Measurements from ENCODE around the gene QKI. TPM values are rescaled to one million over a fixed set of nuclear protein-coding genes. Genes with fewer than 3 reads are reported as not detected.

The QKI gene
- total RNA-seq, 4 donors from 2014 or later = 126 to 199 (median 142) TPM

DNA sequence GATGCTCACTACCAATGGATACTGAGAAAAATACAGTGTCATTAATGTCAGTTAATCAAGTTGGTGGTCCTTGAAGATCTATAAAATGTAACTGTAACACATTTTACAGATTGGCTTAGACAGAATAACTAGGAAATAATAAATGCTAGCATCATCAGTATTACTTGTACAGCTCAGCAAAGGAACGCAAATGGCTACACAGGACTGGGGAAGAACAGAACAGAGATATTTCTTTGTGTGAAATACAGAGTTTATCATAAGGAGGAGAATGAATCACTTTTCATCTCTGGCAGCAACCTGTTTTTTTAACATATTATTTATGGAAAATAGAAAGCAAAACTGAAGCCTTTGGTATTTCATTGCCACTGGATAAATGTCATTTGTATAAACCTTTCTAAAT lies 8.2 kb upstream of the QKI start:
- intact Hi-C loops (cut with DNase I; ENCODE audit: low total_unique reads) = no loop called here
- WGBS, 2 donors = 55 to 59% methylated on average over 1 of the region's 1 CpG
- no peak for DNase-seq (ENCODE audit: low spot score in 2 of 2)
- TF ChIP-seq POLR2A (IDR thresholded peaks at IDR 0.05) = no peak
- TF ChIP-seq, protein P1, sequence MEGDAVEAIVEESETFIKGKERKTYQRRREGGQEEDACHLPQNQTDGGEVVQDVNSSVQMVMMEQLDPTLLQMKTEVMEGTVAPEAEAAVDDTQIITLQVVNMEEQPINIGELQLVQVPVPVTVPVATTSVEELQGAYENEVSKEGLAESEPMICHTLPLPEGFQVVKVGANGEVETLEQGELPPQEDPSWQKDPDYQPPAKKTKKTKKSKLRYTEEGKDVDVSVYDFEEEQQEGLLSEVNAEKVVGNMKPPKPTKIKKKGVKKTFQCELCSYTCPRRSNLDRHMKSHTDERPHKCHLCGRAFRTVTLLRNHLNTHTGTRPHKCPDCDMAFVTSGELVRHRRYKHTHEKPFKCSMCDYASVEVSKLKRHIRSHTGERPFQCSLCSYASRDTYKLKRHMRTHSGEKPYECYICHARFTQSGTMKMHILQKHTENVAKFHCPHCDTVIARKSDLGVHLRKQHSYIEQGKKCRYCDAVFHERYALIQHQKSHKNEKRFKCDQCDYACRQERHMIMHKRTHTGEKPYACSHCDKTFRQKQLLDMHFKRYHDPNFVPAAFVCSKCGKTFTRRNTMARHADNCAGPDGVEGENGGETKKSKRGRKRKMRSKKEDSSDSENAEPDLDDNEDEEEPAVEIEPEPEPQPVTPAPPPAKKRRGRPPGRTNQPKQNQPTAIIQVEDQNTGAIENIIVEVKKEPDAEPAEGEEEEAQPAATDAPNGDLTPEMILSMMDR (IDR thresholded peaks at IDR 0.05) = no peak
- no peak overlapping the region for H3K4me3 ChIP-seq (ENCODE audit: low read depth, poor library complexity, severe bottlenecking)

DNA sequence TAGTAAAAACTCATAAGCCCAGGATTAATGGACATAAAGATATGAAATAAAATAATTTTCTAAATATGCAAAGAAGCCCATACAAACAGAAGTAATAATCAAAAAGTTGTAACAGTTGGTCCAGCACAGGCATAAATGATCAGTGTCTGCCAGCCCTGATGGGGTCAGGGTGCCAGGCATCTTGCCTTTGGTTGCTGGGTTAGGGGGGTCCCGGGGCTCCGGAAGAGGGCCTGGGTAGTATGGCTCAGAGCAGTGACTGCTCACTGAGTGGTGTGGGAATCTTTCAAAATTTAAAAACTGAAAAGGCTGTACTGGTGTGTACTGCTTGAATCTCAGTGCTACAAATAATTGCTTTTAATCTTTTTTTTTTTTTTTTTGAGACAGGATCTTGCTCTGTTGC lies 7.7 kb upstream of the QKI start:
- no peak overlapping the region for H3K4me3 ChIP-seq (ENCODE audit: low read depth, poor library complexity, severe bottlenecking)
- intact Hi-C loops (cut with DNase I; ENCODE audit: low total_unique reads) = no loop called here
- 91 to 97% methylated on average over 2 of the region's 2 CpGs for WGBS, 2 donors
- peak in 1 of 2 donors; percentile 64 for DNase-seq (ENCODE audit: low spot score in 2 of 2)
- no peak for TF ChIP-seq POLR2A (IDR thresholded peaks at IDR 0.05)
- TF ChIP-seq, protein P1 (IDR thresholded peaks at IDR 0.05) = no peak

DNA sequence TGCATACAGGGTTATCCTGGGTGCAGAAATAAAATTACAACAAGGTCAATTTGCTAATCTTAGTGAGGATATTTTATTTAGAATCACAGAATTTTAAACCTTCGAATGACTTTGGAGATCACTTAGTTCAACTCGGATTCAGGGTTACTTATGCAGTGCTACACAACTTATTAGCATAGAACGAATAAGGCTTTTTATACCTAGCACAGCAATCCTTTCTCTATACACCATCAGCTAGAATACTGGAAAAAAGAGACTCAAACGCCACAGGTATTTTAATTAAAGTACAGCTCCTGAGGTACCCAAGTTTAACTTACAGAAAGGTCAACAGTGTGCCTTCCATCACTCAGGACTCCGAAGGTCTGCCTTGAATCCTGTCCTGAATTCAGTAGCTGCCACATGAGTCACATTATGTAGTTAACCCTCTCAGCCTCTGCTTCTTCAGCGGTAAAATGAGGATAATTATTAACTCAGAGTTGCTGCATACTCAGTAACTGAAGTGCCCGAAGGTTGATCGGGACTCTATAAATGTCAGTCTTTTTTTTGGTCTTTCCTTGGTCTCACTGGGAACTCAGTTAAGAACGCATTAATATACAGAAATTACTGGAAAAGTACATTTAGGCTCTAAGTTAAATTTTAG lies 6.0 kb upstream of the QKI start:
- 96% methylated on average over 9 of the region's 9 CpGs for WGBS, 2 donors
- TF ChIP-seq POLR2A (IDR thresholded peaks at IDR 0.05) = no peak
- TF ChIP-seq, protein P1 (IDR thresholded peaks at IDR 0.05) = no peak
- no peak overlapping the region for H3K4me3 ChIP-seq (ENCODE audit: low read depth, poor library complexity, severe bottlenecking)
- intact Hi-C loops (cut with DNase I; ENCODE audit: low total_unique reads) = no loop called here
- DNase-seq (ENCODE audit: low spot score in 2 of 2) = no peak

DNA sequence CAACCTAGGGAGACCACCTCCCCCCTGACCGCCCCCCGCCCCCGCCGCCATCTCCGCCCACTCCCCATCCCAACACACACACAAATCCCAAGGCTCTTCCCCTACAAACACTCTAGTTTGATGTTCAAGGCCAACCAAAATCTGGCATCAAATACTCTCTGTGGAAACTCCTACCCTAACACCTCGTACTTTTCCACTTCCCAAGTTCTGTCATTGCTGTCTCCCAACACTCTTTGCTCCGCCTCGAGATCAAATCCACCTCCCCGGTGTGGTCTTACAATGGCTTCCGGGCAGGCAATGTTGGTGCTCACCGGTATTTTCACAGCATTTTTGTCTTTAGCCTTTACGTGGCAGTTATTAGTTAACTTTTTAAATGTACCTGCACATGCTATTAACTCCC lies 4.8 kb upstream of the QKI start:
- no peak overlapping the region for H3K4me3 ChIP-seq (ENCODE audit: low read depth, poor library complexity, severe bottlenecking)
- intact Hi-C loops (cut with DNase I; ENCODE audit: low total_unique reads) = no loop called here
- 85 to 88% methylated on average over 12 of the region's 12 CpGs for WGBS, 2 donors
- no peak for DNase-seq (ENCODE audit: low spot score in 2 of 2)
- TF ChIP-seq, protein P1 (IDR thresholded peaks at IDR 0.05) = no peak
- no peak for TF ChIP-seq POLR2A (IDR thresholded peaks at IDR 0.05)

DNA sequence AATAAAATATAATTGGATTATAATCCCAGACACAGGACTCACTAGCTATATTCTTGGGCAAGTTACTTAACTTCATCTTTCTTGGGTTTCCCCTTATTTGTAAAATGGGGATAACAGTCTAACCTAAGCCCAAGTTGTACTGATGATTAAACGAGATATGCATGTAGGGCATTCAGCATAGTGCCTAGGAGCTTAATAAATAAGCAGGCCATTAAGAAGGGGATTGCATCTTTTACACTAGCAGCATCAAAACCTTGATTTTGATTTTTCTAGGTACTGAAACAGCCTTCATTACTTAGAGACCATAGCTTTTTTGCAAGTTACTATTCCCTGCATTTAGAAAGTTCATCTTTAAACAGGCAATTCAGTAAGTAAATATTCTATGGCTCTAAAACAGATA lies 2.2 kb upstream of the QKI start:
- TF ChIP-seq, protein P1 (IDR thresholded peaks at IDR 0.05) = no peak
- TF ChIP-seq POLR2A (IDR thresholded peaks at IDR 0.05) = no peak
- no peak for DNase-seq (ENCODE audit: low spot score in 2 of 2)
- WGBS, 2 donors = 23 to 31% methylated on average over 1 of the region's 1 CpG
- intact Hi-C loops (cut with DNase I; ENCODE audit: low total_unique reads) = no loop called here
- H3K4me3 ChIP-seq (ENCODE audit: low read depth, poor library complexity, severe bottlenecking) = no peak overlapping the region

DNA sequence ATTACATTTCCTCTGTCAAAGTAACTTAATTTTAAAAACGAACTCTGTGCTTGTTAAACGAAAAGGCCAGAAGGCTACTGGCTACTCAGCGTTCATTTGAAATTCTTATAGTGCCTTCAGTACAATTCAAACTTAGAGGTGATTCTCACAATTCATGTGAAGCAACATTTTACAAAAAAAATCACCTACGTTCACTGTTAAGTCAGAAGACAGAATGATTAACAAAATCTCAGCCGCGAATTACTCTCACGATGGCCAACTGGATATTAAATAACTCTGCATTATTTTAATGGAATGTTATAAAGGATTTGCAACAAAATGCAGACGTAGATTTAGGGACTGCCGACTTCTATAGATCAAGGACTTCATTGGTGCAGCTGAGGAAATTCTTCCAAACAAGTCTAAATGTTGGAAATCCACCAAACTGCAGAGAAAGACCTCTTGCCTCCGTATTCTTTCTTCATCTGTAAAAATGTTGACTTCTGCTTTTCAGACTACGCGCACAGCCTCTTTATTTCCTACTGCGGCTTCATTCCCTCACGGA lies 1.6 kb upstream of the QKI start:
- H3K4me3 ChIP-seq (ENCODE audit: low read depth, poor library complexity, severe bottlenecking) = peak overlapping the region; percentile 72
- DNase-seq (ENCODE audit: low spot score in 2 of 2) = no peak
- WGBS, 2 donors = 1 to 2% methylated on average over 14 of the region's 14 CpGs
- intact Hi-C loops (cut with DNase I; ENCODE audit: low total_unique reads) = no loop called here
- TF ChIP-seq, protein P1 (IDR thresholded peaks at IDR 0.05) = no peak
- no peak for TF ChIP-seq POLR2A (IDR thresholded peaks at IDR 0.05)

Data from lower leg skin (tissue), 4 donors.